ENCODE data around the gene DPP6.

DPP6 gene

GRCh38 chr7:154232700-154233099 lies 180.5 kb downstream of the DPP6 start:
- no peak for DNase-seq (ENCODE audit: low read depth in 3 of 3)

- DNase-seq (ENCODE audit: low read depth in 3 of 3) = no peak
Observed at GRCh38 chr7:154241988-154242387, 189.8 kb downstream of the DPP6 start.

GRCh38 chr7:154242709-154243108 lies 190.5 kb downstream of the DPP6 start:
- DNase-seq (ENCODE audit: low read depth in 3 of 3) = no peak

GRCh38 chr7:154252046-154252445 lies 199.8 kb downstream of the DPP6 start:
- DNase-seq (ENCODE audit: low read depth in 3 of 3) = no peak

GRCh38 chr7:154253810-154254209 lies 201.6 kb downstream of the DPP6 start:
- DNase-seq (ENCODE audit: low read depth in 3 of 3) = no peak

- DNase-seq (ENCODE audit: low read depth in 3 of 3) = no peak
Observed at GRCh38 chr7:154255324-154255723, 203.1 kb downstream of the DPP6 start.

- DNase-seq (ENCODE audit: low read depth in 3 of 3) = no peak
Observed at GRCh38 chr7:154256150-154256549, 204.0 kb downstream of the DPP6 start.

GRCh38 chr7:154259396-154259795 lies 207.2 kb downstream of the DPP6 start:
- DNase-seq (ENCODE audit: low read depth in 3 of 3) = no peak

GRCh38 chr7:154287356-154287755 lies 235.2 kb downstream of the DPP6 start:
- DNase-seq (ENCODE audit: low read depth in 3 of 3) = no peak

GRCh38 chr7:154289119-154289518 lies 236.9 kb downstream of the DPP6 start:
- DNase-seq (ENCODE audit: low read depth in 3 of 3) = no peak

- DNase-seq (ENCODE audit: low read depth in 3 of 3) = no peak
Observed at GRCh38 chr7:154296443-154296842, 244.2 kb downstream of the DPP6 start.

GRCh38 chr7:154299736-154300135 lies 247.5 kb downstream of the DPP6 start:
- DNase-seq (ENCODE audit: low read depth in 3 of 3) = no peak

- DNase-seq (ENCODE audit: low read depth in 3 of 3) = no peak
Observed at GRCh38 chr7:154302380-154302779, 250.2 kb downstream of the DPP6 start.

- no peak for DNase-seq (ENCODE audit: low read depth in 3 of 3)
Observed at GRCh38 chr7:154304231-154304630, 252.0 kb downstream of the DPP6 start.

GRCh38 chr7:154304740-154305700 lies 252.8 kb downstream of the DPP6 start:
- no peak for DNase-seq (ENCODE audit: low read depth in 3 of 3)

GRCh38 chr7:154306036-154306435 lies 253.8 kb downstream of the DPP6 start:
- DNase-seq (ENCODE audit: low read depth in 3 of 3) = no peak

GRCh38 chr7:154308928-154309327 lies 256.7 kb downstream of the DPP6 start:
- DNase-seq (ENCODE audit: low read depth in 3 of 3) = no peak

GRCh38 chr7:154310114-154310513 lies 257.9 kb downstream of the DPP6 start:
- DNase-seq (ENCODE audit: low read depth in 3 of 3) = no peak

GRCh38 chr7:154324196-154324595 lies 272.0 kb downstream of the DPP6 start:
- DNase-seq (ENCODE audit: low read depth in 3 of 3) = no peak

GRCh38 chr7:154326421-154326820 lies 274.2 kb downstream of the DPP6 start:
- DNase-seq (ENCODE audit: low read depth in 3 of 3) = no peak

GRCh38 chr7:154330318-154330717 lies 278.1 kb downstream of the DPP6 start:
- no peak for DNase-seq (ENCODE audit: low read depth in 3 of 3)

GRCh38 chr7:154332811-154333580 lies 280.8 kb downstream of the DPP6 start:
- DNase-seq (ENCODE audit: low read depth in 3 of 3) = no peak

- no peak for DNase-seq (ENCODE audit: low read depth in 3 of 3)
Observed at GRCh38 chr7:154336295-154336694, 284.1 kb downstream of the DPP6 start.
